Spleen (tissue), 11 donors: ENCODE results near the gene FOXF2. TPM values are rescaled to one million over a fixed set of nuclear protein-coding genes. Genes with fewer than 3 reads are reported as not detected.

ENCODE experiments used
- DNase-seq: peaks from one replicate; pipeline ENCODE4 v3.0.0-alpha.2; 2020
- H3K27ac ChIP-seq, 8 donors: fragments of 200-600 bp; sonication (generic) in 7 of 8; 1 replicate in 4 of 8; 2 replicates in 4 of 8; pipeline versions ENCODE4 v1.5.0 to v1.8.0; 2016 to 2021; ENCODE audit warnings: inconsistent platforms in 4 of 8, mild to moderate bottlenecking in 4 of 8, moderate library complexity in 1 of 8
- H3K27me3 ChIP-seq, 7 donors: fragments of 200-600 bp; sonication (generic) in 6 of 7; replicated peaks in 1 of 7; 1 replicate in 4 of 7; 2 replicates in 3 of 7; pipeline versions ENCODE4 v1.5.0 to v1.8.0; 2016 to 2021; ENCODE audit warnings: inconsistent platforms in 3 of 7, mild to moderate bottlenecking in 1 of 7
- H3K36me3 ChIP-seq, 6 donors: fragments of 200-600 bp; sonication (generic) in 5 of 6; 1 replicate in 4 of 6; 2 replicates in 2 of 6; pipeline versions ENCODE4 v1.5.0 to v1.8.0; 2016 to 2021; ENCODE audit warnings: inconsistent platforms in 2 of 6
- H3K4me1 ChIP-seq, 6 donors: fragments of 200-600 bp; sonication (generic) in 5 of 6; 1 replicate in 3 of 6; 2 replicates in 3 of 6; pipeline versions ENCODE4 v1.5.0 to v1.8.0; 2016 to 2021; ENCODE audit warnings: inconsistent platforms in 3 of 6
- H3K4me3 ChIP-seq, 8 donors: fragments of 200-600 bp; sonication (generic) in 7 of 8; 1 replicate in 4 of 8; 2 replicates in 4 of 8; pipeline versions ENCODE4 v1.5.0 to v1.8.0; 2016 to 2021; ENCODE audit warnings: inconsistent platforms in 4 of 8, mild to moderate bottlenecking in 4 of 8, moderate library complexity in 2 of 8
- H3K9me3 ChIP-seq, 8 donors: fragments of 200-600 bp; sonication (generic) in 7 of 8; 1 replicate in 4 of 8; 2 replicates in 4 of 8; pipeline versions ENCODE4 v1.5.0 to v1.8.0; 2016 to 2021; ENCODE audit warnings: inconsistent platforms in 4 of 8
- CTCF ChIP-seq, 11 experiments: fragments of 200-600 bp in 7 of 11; fragments of 450-650 bp in 4 of 11; sonication (generic) in 4 of 11; IDR thresholded peaks in 8 of 11; conservative IDR thresholded peaks in 3 of 11; 1 replicate in 7 of 11; 2 replicates in 4 of 11; pipeline versions ENCODE4 v1.4.0 to v1.8.0; 2016 to 2021; ENCODE audit warnings: antibody characterized with exemption in 11 of 11, inconsistent platforms in 4 of 11, mild to moderate bottlenecking in 1 of 11
- POLR2A ChIP-seq, 3 donors: fragments of 450-650 bp; IDR thresholded peaks; one replicate each; pipeline ENCODE4 v1.5.1; 2017; ENCODE audit warnings: antibody characterized with exemption in 3 of 3, mild to moderate bottlenecking in 1 of 3
- POLR2AphosphoS5 ChIP-seq, 3 donors: sonication (generic); formaldehyde crosslinking; IDR thresholded peaks; one replicate each; pipeline ENCODE4 v1.5.1; 2017; ENCODE audit warnings: antibody characterized with exemption in 3 of 3
- WGBS, 5 donors: extraction: QIAGEN DNeasy Blood & Tissue Kit in 3 of 5; methylation state at CpG; one replicate each; pipeline versions ENCODE4 v1.1.5 to v1.1.7; 2013 to 2018; 5-methylcytosine and 5-hydroxymethylcytosine counted together
- intact Hi-C: fragments of 100-400 bp; cut with DNase I; formaldehyde crosslinking; loops from one replicate; pipeline ENCODE4 v1.15.0; 2023; ENCODE audit warnings: low total_unique reads
- polyA plus RNA-seq, 3 donors: library from polyadenylated mRNA; stranded (reverse); fragments of 200-250 nt; gene quantifications; one replicate each; pipeline ENCODE4 v1.2.1, GENCODE V29; 2013
- total RNA-seq, 7 donors: library from RNA; depleted of rRNA in 3 of 7; stranded (reverse); fragments of >200 nt in 3 of 7; fragmentation: NEBNext Ultra II Directional in 4 of 7; extraction: Animal tissue kit (Norgen Biotek cat#: 25700) in 4 of 7; gene quantifications; one replicate each; pipeline versions ENCODE4 v1.1.0 to v1.2.1, GENCODE V29; 2016 to 2021
- donor health status: healthy with polysubstance abuse.
- donor health status: DM: no; HTN: no; CAD: no; lungs with moderate emphysema.
- donor health status: DM: no; HTN: no; CAD: no.
- donor health status: Bipolar disorder and iron deficiency.
- donor health status: healthy.
- donor health status: DM: no; HTN: no; CAD: no.
- donor health status: DM: yes; HTN: yes; CAD: no.

FOXF2 gene
- total and polyA plus RNA-seq, 10 donors = not detected

GRCh38 chr6:1412901-1413300 lies 23.5 kb downstream of the FOXF2 start:
- TF ChIP-seq POLR2A (IDR thresholded peaks at IDR 0.05) (no peak), CTCF (IDR thresholded peaks at IDR 0.05 in 8 of 11, conservative IDR thresholded peaks at IDR 0.05 in 3 of 11) (no peak), POLR2AphosphoS5 (IDR thresholded peaks at IDR 0.05) (no peak)
- Histone ChIP-seq H3K27me3 (peaks cover 0 to 66% (median 6%) of the 10 kb centered on the region in 7 donors), H3K27ac (no peak overlapping the region), H3K4me3 (no peak overlapping the region), H3K36me3 (no peaks in the 10 kb centered on the region), H3K9me3 (no peaks in the 10 kb centered on the region), H3K4me1 (no peaks in the 10 kb centered on the region)
- intact Hi-C loops = no loop called here
- DNase-seq = no peak
- 69 to 81% (median 79%) methylated on average over 9 of the region's 9 CpGs for WGBS, 5 donors

GRCh38 chr6:1415416-1416063 lies 26.2 kb downstream of the FOXF2 start:
- DNase-seq = no peak
- no peaks in the 10 kb centered on the region for H3K4me1 ChIP-seq
- peaks cover 0 to 9% (median 5%) of the 10 kb centered on the region in 8 donors for H3K9me3 ChIP-seq
- TF ChIP-seq POLR2A (IDR thresholded peaks at IDR 0.05) (no peak), POLR2AphosphoS5 (IDR thresholded peaks at IDR 0.05) (no peak), CTCF (IDR thresholded peaks at IDR 0.05 in 8 of 11, conservative IDR thresholded peaks at IDR 0.05 in 3 of 11) (no peak)
- H3K27ac ChIP-seq = no peak overlapping the region
- no peak overlapping the region for H3K4me3 ChIP-seq
- peaks cover 0 to 45% (median 2%) of the 10 kb centered on the region in 7 donors for H3K27me3 ChIP-seq
- no peaks in the 10 kb centered on the region for H3K36me3 ChIP-seq
- intact Hi-C loops = no loop called here
- WGBS, 5 donors = 81 to 95% (median 84%) methylated on average over 10 of the region's 10 CpGs

- no peak overlapping the region for H3K4me3 ChIP-seq
- intact Hi-C loops = no loop called here
- H3K27me3 ChIP-seq = peaks cover 0 to 39% (median 0%) of the 10 kb centered on the region in 7 donors
- DNase-seq = no peak
- no peaks in the 10 kb centered on the region for H3K36me3 ChIP-seq
- no peak overlapping the region for H3K27ac ChIP-seq
- H3K9me3 ChIP-seq = peaks cover 0 to 16% (median 12%) of the 10 kb centered on the region in 8 donors
- H3K4me1 ChIP-seq = no peaks in the 10 kb centered on the region
- WGBS, 5 donors = 48 to 69% (median 61%) methylated on average over 20 to 21 of the region's 21 CpGs
- TF ChIP-seq POLR2A (IDR thresholded peaks at IDR 0.05) = no peak
Measured at GRCh38 chr6:1416191-1416760, 26.9 kb downstream of the FOXF2 start.

- WGBS, 5 donors = 78 to 85% (median 80%) methylated on average over 11 of the region's 11 CpGs
- no peaks in the 10 kb centered on the region for H3K4me1 ChIP-seq
- peaks cover 0 to 19% (median 14%) of the 10 kb centered on the region in 8 donors for H3K9me3 ChIP-seq
- intact Hi-C loops = no loop called here
- H3K27me3 ChIP-seq = peaks cover 0 to 33% (median 0%) of the 10 kb centered on the region in 7 donors
- H3K4me3 ChIP-seq = no peak overlapping the region
- no peaks in the 10 kb centered on the region for H3K36me3 ChIP-seq
- no peak for TF ChIP-seq POLR2A (IDR thresholded peaks at IDR 0.05)
- no peak for TF ChIP-seq POLR2AphosphoS5 (IDR thresholded peaks at IDR 0.05)
- H3K27ac ChIP-seq = no peak overlapping the region
- no peak for DNase-seq
Measured at GRCh38 chr6:1416820-1417219, 27.4 kb downstream of the FOXF2 start.

- Histone ChIP-seq H3K36me3 (no peaks in the 10 kb centered on the region), H3K27me3 (peaks cover 0 to 33% (median 2%) of the 10 kb centered on the region in 7 donors), H3K27ac (no peak overlapping the region), H3K4me1 (no peaks in the 10 kb centered on the region), H3K4me3 (no peak overlapping the region), H3K9me3 (peaks cover 0 to 19% (median 14%) of the 10 kb centered on the region in 8 donors)
- DNase-seq = no peak
- intact Hi-C loops = no loop called here
- 87 to 95% (median 91%) methylated on average over 12 of the region's 12 CpGs for WGBS, 5 donors
- TF ChIP-seq POLR2A (IDR thresholded peaks at IDR 0.05) (no peak), CTCF (IDR thresholded peaks at IDR 0.05 in 8 of 11, conservative IDR thresholded peaks at IDR 0.05 in 3 of 11) (no peak), POLR2AphosphoS5 (IDR thresholded peaks at IDR 0.05) (no peak)
Measured at GRCh38 chr6:1417718-1418117, 28.3 kb downstream of the FOXF2 start.
